Neuronal stem cell (in vitro differentiated cells): Measurements from ENCODE around the gene THAP8.

Source experiments
- DNase-seq: peaks from one replicate; pipeline ENCODE4 v3.0.0-alpha.2; 2013; ENCODE audit warnings: low spot score
- H2AFZ ChIP-seq: one replicate; pipeline ENCODE4 v1.6.1; 2013; ENCODE audit warnings: mild to moderate bottlenecking, low read length, inconsistent platforms
- H2AK5ac ChIP-seq: 2 replicates; pipeline ENCODE4 v1.6.1; 2013; ENCODE audit warnings: low read depth, mild to moderate bottlenecking, inconsistent platforms, low read length, moderate library complexity, mixed read lengths
- H2BK120ac ChIP-seq: 2 replicates; pipeline ENCODE4 v1.6.1; 2013; ENCODE audit warnings: low read depth, mild to moderate bottlenecking, inconsistent platforms, low read length, moderate library complexity, mixed read lengths
- H2BK12ac ChIP-seq: one replicate; pipeline ENCODE4 v1.6.1; 2013; ENCODE audit warnings: low read length, inconsistent platforms
- H2BK15ac ChIP-seq: 2 replicates; pipeline ENCODE4 v1.6.1; 2013; ENCODE audit warnings: mild to moderate bottlenecking, low read length, inconsistent platforms, mixed read lengths
- H2BK5ac ChIP-seq: one replicate; pipeline ENCODE4 v1.6.1; 2013; ENCODE audit warnings: inconsistent platforms, mild to moderate bottlenecking, low read length, moderate library complexity
- H3K14ac ChIP-seq: one replicate; pipeline ENCODE4 v1.6.1; 2013; ENCODE audit warnings: low read length, inconsistent platforms
- H3K18ac ChIP-seq: 2 replicates; pipeline ENCODE4 v1.6.1; 2013; ENCODE audit warnings: low read length, inconsistent platforms
- H3K23ac ChIP-seq: 2 replicates; pipeline ENCODE4 v1.6.1; 2013; ENCODE audit warnings: low read depth, mild to moderate bottlenecking, mixed read lengths, low read length, inconsistent platforms; ENCODE audit not compliant: poor library complexity
- H3K27ac ChIP-seq: replicated peaks from 3 replicates; pipeline ENCODE4 v1.5.1; 2013; ENCODE audit warnings: low read length, inconsistent platforms
- H3K27me3 ChIP-seq, 3 experiments: 2 replicates each; pipeline ENCODE4 v1.6.1; 2013; ENCODE audit warnings: low read length in 3 of 3, mild to moderate bottlenecking in 2 of 3, inconsistent platforms in 1 of 3, low read depth in 1 of 3, mixed read lengths in 1 of 3, moderate library complexity in 1 of 3; ENCODE audit not compliant: control insufficient read depth in 3 of 3, insufficient read depth in 3 of 3
- H3K36me3 ChIP-seq, 2 donors: replicated peaks in 1 of 2; 2 replicates each; pipeline ENCODE4 v1.6.1; 2013; ENCODE audit warnings: low read length in 2 of 2; ENCODE audit not compliant: control insufficient read depth in 2 of 2, insufficient read depth in 2 of 2
- H3K4ac ChIP-seq: 2 replicates; pipeline ENCODE4 v1.6.1; 2013; ENCODE audit warnings: inconsistent platforms, mild to moderate bottlenecking, low read length, moderate library complexity
- H3K4me1 ChIP-seq, 2 donors: 1 replicate in 1 of 2; 2 replicates in 1 of 2; pipeline ENCODE4 v1.6.1; 2013; ENCODE audit warnings: low read length in 2 of 2, low read depth in 1 of 2; ENCODE audit not compliant: control insufficient read depth in 2 of 2, insufficient read depth in 1 of 2
- H3K4me2 ChIP-seq: one replicate; pipeline ENCODE4 v1.6.1; 2013; ENCODE audit warnings: mild to moderate bottlenecking, low read length, inconsistent platforms; ENCODE audit not compliant: insufficient read depth, poor library complexity, severe bottlenecking
- H3K4me3 ChIP-seq, 2 donors: 2 replicates each; pipeline ENCODE4 v1.5.1; 2013; ENCODE audit warnings: low read length in 2 of 2, mild to moderate bottlenecking in 2 of 2, inconsistent platforms in 1 of 2, moderate library complexity in 1 of 2
- H3K79me1 ChIP-seq: one replicate; pipeline ENCODE4 v1.6.1; 2013; ENCODE audit warnings: low read depth, mild to moderate bottlenecking, inconsistent platforms, low read length, moderate library complexity
- H3K9ac ChIP-seq: one replicate; pipeline ENCODE4 v1.6.1; 2013; ENCODE audit warnings: mild to moderate bottlenecking, low read depth, low read length, inconsistent platforms; ENCODE audit not compliant: poor library complexity
- H3K9me3 ChIP-seq, 2 donors: replicated peaks in 1 of 2; 2 replicates each; pipeline versions ENCODE3 to v1.6.1; 2013; ENCODE audit warnings: low read length in 2 of 2, mild to moderate bottlenecking in 2 of 2, inconsistent platforms in 1 of 2, low read depth in 1 of 2, mixed read lengths in 1 of 2, moderate library complexity in 1 of 2; ENCODE audit not compliant: control insufficient read depth in 2 of 2, insufficient read depth in 1 of 2
- H4K8ac ChIP-seq: one replicate; pipeline ENCODE4 v1.6.1; 2013; ENCODE audit warnings: low read depth, mild to moderate bottlenecking, inconsistent platforms, low read length, moderate library complexity
- H4K91ac ChIP-seq: one replicate; pipeline ENCODE4 v1.6.1; 2013; ENCODE audit warnings: low read length, low read depth, mild to moderate bottlenecking, inconsistent platforms; ENCODE audit not compliant: poor library complexity
- WGBS, 2 donors: extraction: QIAGEN DNeasy Blood & Tissue Kit; methylation state at CpG; one replicate each; pipeline ENCODE4 v1.1.7; 2013; ENCODE audit warnings: missing lambda C conversion rate in 2 of 2, mixed read lengths in 1 of 2; ENCODE audit not compliant: insufficient read length in 2 of 2, insufficient replicate concordance in 1 of 2; ENCODE audit errors: extremely low coverage in 2 of 2; 5-methylcytosine and 5-hydroxymethylcytosine counted together

THAP8 gene

GRCh38 chr19:36030264-36031148 is 23.6 kb downstream of the THAP8 start:
- Histone ChIP-seq H3K4me1 (peaks cover 4 to 7% of the 10 kb centered on the region in 2 donors), H3K4me3 (no peak overlapping the region), H3K4ac (no peak overlapping the region), H2BK12ac (no peak overlapping the region), H3K4me2 (no peak overlapping the region), H3K9ac (no peak overlapping the region), H2AK5ac (no peak overlapping the region), H3K36me3 (peaks cover 27 to 35% of the 10 kb centered on the region in 2 donors), H3K14ac (no peak overlapping the region), H3K18ac (no peak overlapping the region), H3K27me3 (no peaks in the 10 kb centered on the region), H3K79me1 (peaks cover 3% of the 10 kb centered on the region), H3K9me3 (peaks cover 0 to 2% of the 10 kb centered on the region in 2 donors), H2BK5ac (no peak overlapping the region), H3K23ac (no peak overlapping the region), H2BK120ac (no peak overlapping the region), H2BK15ac (no peak overlapping the region), H4K8ac (no peak overlapping the region), H4K91ac (no peak overlapping the region), H3K27ac (no peak overlapping the region), H2AFZ (no peak overlapping the region)
- no peak for DNase-seq
- no CpG with 5 or more reads among the region's 8 CpGs for WGBS, 2 donors

- H3K4me3 ChIP-seq = no peak overlapping the region
- H2BK15ac ChIP-seq = no peak overlapping the region
- peak overlapping the region; percentile 34 for H2BK12ac ChIP-seq
- H2AK5ac ChIP-seq = no peak overlapping the region
- H3K9me3 ChIP-seq = peaks cover 0 to 2% of the 10 kb centered on the region in 2 donors
- no peak overlapping the region for H3K27ac ChIP-seq
- H4K91ac ChIP-seq = no peak overlapping the region
- H3K14ac ChIP-seq = no peak overlapping the region
- WGBS, 2 donors = no CpG with 5 or more reads among the region's 10 CpGs
- no peak overlapping the region for H2AFZ ChIP-seq
- no peak overlapping the region for H4K8ac ChIP-seq
- H3K27me3 ChIP-seq = no peaks in the 10 kb centered on the region
- no peak overlapping the region for H3K4ac ChIP-seq
- H2BK5ac ChIP-seq = peak overlapping the region; percentile 32
- no peak for DNase-seq
- no peak overlapping the region for H2BK120ac ChIP-seq
- no peak overlapping the region for H3K18ac ChIP-seq
- no peak overlapping the region for H3K23ac ChIP-seq
- no peak overlapping the region for H3K4me2 ChIP-seq
- H3K4me1 ChIP-seq = peaks cover 4 to 7% of the 10 kb centered on the region in 2 donors
- peaks cover 36 to 44% of the 10 kb centered on the region in 2 donors for H3K36me3 ChIP-seq
- H3K9ac ChIP-seq = no peak overlapping the region
- peaks cover 3% of the 10 kb centered on the region for H3K79me1 ChIP-seq
These were observed 25.6 kb downstream of the THAP8 start for GRCh38 chr19:36028313-36029041.

DNA sequence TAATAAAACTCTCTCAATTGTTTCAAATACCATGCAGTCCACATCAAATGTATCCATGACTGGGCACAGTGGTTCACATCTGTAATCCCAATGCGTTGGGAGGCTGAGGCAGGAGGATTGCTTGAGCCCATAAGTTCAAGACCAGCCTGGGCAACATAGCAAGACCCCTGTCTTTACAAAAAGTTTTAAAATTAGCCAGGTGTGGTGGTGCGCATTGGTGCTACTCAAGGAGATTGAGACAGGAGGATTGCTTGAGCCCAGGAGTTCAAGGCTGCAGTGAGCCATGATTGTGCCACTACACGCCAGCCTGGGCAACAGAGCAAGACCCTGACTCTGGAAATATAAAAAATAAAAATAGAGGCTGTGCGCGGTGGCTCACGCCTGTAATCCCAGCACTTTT is 26.4 kb downstream of the THAP8 start:
- Histone ChIP-seq H3K18ac (no peak overlapping the region), H3K23ac (no peak overlapping the region), H2AK5ac (no peak overlapping the region), H3K36me3 (peaks cover 40 to 50% of the 10 kb centered on the region in 2 donors), H4K91ac (no peak overlapping the region), H3K4me1 (peaks cover 0 to 4% of the 10 kb centered on the region in 2 donors), H3K4ac (no peak overlapping the region), H3K14ac (no peak overlapping the region), H3K27ac (no peak overlapping the region), H2BK5ac (no peak overlapping the region), H3K27me3 (no peaks in the 10 kb centered on the region), H2AFZ (no peak overlapping the region), H3K9ac (no peak overlapping the region), H4K8ac (no peak overlapping the region), H3K9me3 (peaks cover 0 to 2% of the 10 kb centered on the region in 2 donors), H3K4me3 (no peak overlapping the region), H2BK15ac (no peak overlapping the region), H2BK120ac (no peak overlapping the region), H2BK12ac (no peak overlapping the region), H3K79me1 (peaks cover 3% of the 10 kb centered on the region), H3K4me2 (no peak overlapping the region)
- no peak for DNase-seq
- WGBS, 2 donors = no CpG with 5 or more reads among the region's 6 CpGs
